ENCODE measurements around the gene TMEM207. TPM values are rescaled to one million over a fixed set of nuclear protein-coding genes. Genes with fewer than 3 reads are reported as not detected.

Gene TMEM207
- total and polyA plus RNA-seq, 3 experiments from 2014 or later = not detected

- ChIA-PET CTCF (no interaction called here), POLR2A (no interaction called here)
- Histone ChIP-seq H3K4me1 (ENCODE audit: insufficient read depth, low read length) (no peaks in the 10 kb centered on the region), H3K36me3 (ENCODE audit: insufficient read depth, low read length) (no peaks in the 10 kb centered on the region), H3K9me3 (ENCODE audit: low read length) (no peaks in the 10 kb centered on the region), H3K27ac (ENCODE audit: low read depth, low read length) (no peak overlapping the region), H3K4me3 (ENCODE audit: low read length) (no peak overlapping the region), H3K27me3 (ENCODE audit: insufficient read depth, low read length, poor library complexity, severe bottlenecking) (no peaks in the 10 kb centered on the region)
- Mint-ChIP-seq H3K4me1 (peaks cover 4 to 11% (median 11%) of the 10 kb centered on the region in 3 donors), H3K27me3 (peaks cover 0 to 4% of the 10 kb centered on the region in 2 donors), H3K9me3 (no peaks in the 10 kb centered on the region), H3K36me3 (no peaks in the 10 kb centered on the region), H3K27ac (no peak overlapping the region), H3K4me3 (no peak overlapping the region)
- no peak for DNase-seq
Observed at GRCh38 chr3:190426806-190427507, 22.7 kb downstream of the TMEM207 start.

GRCh38 chr3:190425833-190426232 is 23.9 kb downstream of the TMEM207 start:
- Mint-ChIP-seq H3K4me3 (no peak overlapping the region), H3K36me3 (no peaks in the 10 kb centered on the region), H3K4me1 (peaks cover 4 to 11% (median 11%) of the 10 kb centered on the region in 3 donors), H3K27ac (no peak overlapping the region), H3K27me3 (no peaks in the 10 kb centered on the region), H3K9me3 (no peaks in the 10 kb centered on the region)
- CTCF ChIA-PET = no interaction called here
- Histone ChIP-seq H3K36me3 (ENCODE audit: insufficient read depth, low read length) (no peaks in the 10 kb centered on the region), H3K27ac (ENCODE audit: low read depth, low read length) (no peak overlapping the region), H3K9me3 (ENCODE audit: low read length) (no peaks in the 10 kb centered on the region), H3K4me1 (ENCODE audit: insufficient read depth, low read length) (no peaks in the 10 kb centered on the region), H3K27me3 (ENCODE audit: insufficient read depth, low read length, poor library complexity, severe bottlenecking) (no peaks in the 10 kb centered on the region), H3K4me3 (ENCODE audit: low read length) (no peak overlapping the region)
- no peak for DNase-seq
- POLR2A ChIA-PET = no interaction called here

- Histone ChIP-seq H3K27ac (ENCODE audit: low read depth, low read length) (no peak overlapping the region), H3K9me3 (ENCODE audit: low read length) (no peaks in the 10 kb centered on the region), H3K36me3 (ENCODE audit: insufficient read depth, low read length) (no peaks in the 10 kb centered on the region), H3K27me3 (ENCODE audit: insufficient read depth, low read length, poor library complexity, severe bottlenecking) (no peaks in the 10 kb centered on the region), H3K4me1 (ENCODE audit: insufficient read depth, low read length) (no peaks in the 10 kb centered on the region), H3K4me3 (ENCODE audit: low read length) (no peak overlapping the region)
- ChIA-PET CTCF (interaction anchor here (0.6 to 1.3 kb wide), 3 partner anchors 11 to 41 kb away, joined by 3 to 8 read pairs (median 3); no protein-coding TSS in a partner anchor), POLR2A (no interaction called here)
- no peaks in the 10 kb centered on the region for H3K9me3 Mint-ChIP-seq
- no peaks in the 10 kb centered on the region for H3K36me3 Mint-ChIP-seq
- peaks cover 4 to 11% (median 11%) of the 10 kb centered on the region in 3 donors for H3K4me1 Mint-ChIP-seq
- H3K27ac Mint-ChIP-seq = peak overlapping the region in 7 of 8 donors; percentile 12 to 80 (median 69)
- no peaks in the 10 kb centered on the region for H3K27me3 Mint-ChIP-seq
- H3K4me3 Mint-ChIP-seq = peak overlapping the region in 6 of 7 donors; percentile 59 to 88 (median 65)
- peak in 3 of 5 donors; percentile 4 to 44 (median 25) for DNase-seq
Observed at GRCh38 chr3:190424478-190425439, 24.9 kb downstream of the TMEM207 start.

DNA sequence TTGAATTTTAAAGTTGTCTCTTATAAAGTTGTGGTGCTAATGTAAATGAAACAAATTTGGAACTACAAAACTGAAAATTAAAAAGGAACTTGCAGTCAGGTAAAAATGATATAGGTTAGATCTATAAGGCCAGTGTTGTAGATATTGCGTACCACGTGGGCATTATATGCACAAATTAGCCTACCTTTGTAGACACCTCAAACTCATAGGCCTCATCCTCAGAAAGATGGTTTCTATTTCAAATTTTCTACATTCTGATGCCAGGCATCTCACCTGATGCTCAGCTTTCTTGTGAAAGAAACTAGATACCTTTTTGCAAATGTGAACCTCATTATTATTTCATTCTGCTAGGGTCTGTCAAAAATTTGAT is 25.6 kb downstream of the TMEM207 start:
- no peak for DNase-seq
- Histone ChIP-seq H3K27ac (ENCODE audit: low read depth, low read length) (no peak overlapping the region), H3K36me3 (ENCODE audit: insufficient read depth, low read length) (no peaks in the 10 kb centered on the region), H3K4me3 (ENCODE audit: low read length) (no peak overlapping the region), H3K4me1 (ENCODE audit: insufficient read depth, low read length) (no peaks in the 10 kb centered on the region), H3K27me3 (ENCODE audit: insufficient read depth, low read length, poor library complexity, severe bottlenecking) (no peaks in the 10 kb centered on the region), H3K9me3 (ENCODE audit: low read length) (no peaks in the 10 kb centered on the region)
- no peaks in the 10 kb centered on the region for H3K9me3 Mint-ChIP-seq
- H3K36me3 Mint-ChIP-seq = no peaks in the 10 kb centered on the region
- POLR2A ChIA-PET = no interaction called here
- peaks cover 4 to 11% (median 11%) of the 10 kb centered on the region in 3 donors for H3K4me1 Mint-ChIP-seq
- peak overlapping the region in 1 of 8 donors; percentile 18 for H3K27ac Mint-ChIP-seq
- CTCF ChIA-PET = interaction anchor here (1.1 to 1.3 kb wide), 2 partner anchors 10 to 13 kb away, joined by 3 to 8 read pairs; no protein-coding TSS in a partner anchor
- H3K27me3 Mint-ChIP-seq = no peaks in the 10 kb centered on the region
- H3K4me3 Mint-ChIP-seq = no peak overlapping the region

DNA sequence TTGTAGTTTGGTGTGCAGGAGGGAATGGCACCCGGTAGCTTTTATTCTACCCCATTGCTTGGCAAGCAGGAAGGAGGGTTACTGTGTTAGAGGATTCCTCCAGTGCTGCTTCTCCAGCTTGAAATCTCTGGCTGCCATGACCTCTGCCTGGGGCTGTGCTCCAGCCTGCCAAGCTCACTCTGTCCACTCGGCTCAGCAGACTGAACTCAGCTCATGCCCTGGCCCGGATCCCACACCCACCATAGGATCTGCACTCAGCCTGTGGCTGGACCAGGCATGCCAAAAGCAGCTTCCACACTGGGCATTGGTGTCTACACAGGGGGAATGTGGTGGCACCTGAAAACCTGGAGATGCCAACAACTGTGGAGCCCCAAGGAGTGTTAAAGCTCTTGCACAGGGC is 35.4 kb downstream of the TMEM207 start:
- POLR2A ChIA-PET = no interaction called here
- no peak overlapping the region for H3K27ac Mint-ChIP-seq
- no peak for DNase-seq
- CTCF ChIA-PET = interaction anchor here (2.1 kb wide), 1 partner anchor 10 kb away, joined by 8 read pairs; no protein-coding TSS in a partner anchor
- peaks cover 0 to 2% (median 0%) of the 10 kb centered on the region in 5 donors for H3K9me3 Mint-ChIP-seq
- no peaks in the 10 kb centered on the region for H3K4me1 Mint-ChIP-seq
- H3K36me3 Mint-ChIP-seq = no peaks in the 10 kb centered on the region
- H3K4me1 ChIP-seq (ENCODE audit: insufficient read depth, low read length) = no peaks in the 10 kb centered on the region
- H3K36me3 ChIP-seq (ENCODE audit: insufficient read depth, low read length) = no peaks in the 10 kb centered on the region
- H3K9me3 ChIP-seq (ENCODE audit: low read length) = no peaks in the 10 kb centered on the region
- peaks cover 0 to 9% of the 10 kb centered on the region in 2 donors for H3K27me3 Mint-ChIP-seq
- H3K27me3 ChIP-seq (ENCODE audit: insufficient read depth, low read length, poor library complexity, severe bottlenecking) = no peaks in the 10 kb centered on the region
- no peak overlapping the region for H3K4me3 ChIP-seq (ENCODE audit: low read length)
- H3K4me3 Mint-ChIP-seq = no peak overlapping the region
- H3K27ac ChIP-seq (ENCODE audit: low read depth, low read length) = no peak overlapping the region

DNA sequence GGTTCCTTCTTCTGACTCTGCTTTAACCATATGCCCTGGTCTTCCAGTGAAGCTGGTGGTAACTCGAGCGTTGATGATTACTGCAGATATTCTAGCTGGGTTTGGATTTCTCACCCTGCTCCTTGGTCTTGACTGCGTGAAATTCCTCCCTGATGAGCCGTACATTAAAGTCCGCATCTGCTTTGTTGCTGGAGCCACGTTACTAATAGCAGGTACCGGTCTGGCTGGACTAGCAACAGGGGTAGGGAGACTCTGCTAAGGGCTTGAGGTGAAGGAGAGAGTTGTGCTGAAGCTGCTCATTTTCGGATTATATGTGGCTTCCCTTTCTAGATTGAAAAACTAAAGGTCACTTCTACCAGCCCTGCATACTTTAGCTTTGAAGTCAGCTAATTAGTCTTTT is 45.0 kb downstream of the TMEM207 start:
- peaks cover 0 to 2% of the 10 kb centered on the region in 2 donors for H3K27me3 Mint-ChIP-seq
- H3K9me3 ChIP-seq (ENCODE audit: low read length) = no peaks in the 10 kb centered on the region
- H3K9me3 Mint-ChIP-seq = no peaks in the 10 kb centered on the region
- no peak overlapping the region for H3K4me3 Mint-ChIP-seq
- DNase-seq = no peak
- H3K27ac Mint-ChIP-seq = no peak overlapping the region
- H3K4me1 ChIP-seq (ENCODE audit: insufficient read depth, low read length) = no peaks in the 10 kb centered on the region
- no peaks in the 10 kb centered on the region for H3K27me3 ChIP-seq (ENCODE audit: insufficient read depth, low read length, poor library complexity, severe bottlenecking)
- H3K4me1 Mint-ChIP-seq = no peaks in the 10 kb centered on the region
- CTCF ChIA-PET = no interaction called here
- no peak overlapping the region for H3K27ac ChIP-seq (ENCODE audit: low read depth, low read length)
- H3K36me3 ChIP-seq (ENCODE audit: insufficient read depth, low read length) = no peaks in the 10 kb centered on the region
- no peak overlapping the region for H3K4me3 ChIP-seq (ENCODE audit: low read length)
- POLR2A ChIA-PET = no interaction called here
- H3K36me3 Mint-ChIP-seq = no peaks in the 10 kb centered on the region

DNA sequence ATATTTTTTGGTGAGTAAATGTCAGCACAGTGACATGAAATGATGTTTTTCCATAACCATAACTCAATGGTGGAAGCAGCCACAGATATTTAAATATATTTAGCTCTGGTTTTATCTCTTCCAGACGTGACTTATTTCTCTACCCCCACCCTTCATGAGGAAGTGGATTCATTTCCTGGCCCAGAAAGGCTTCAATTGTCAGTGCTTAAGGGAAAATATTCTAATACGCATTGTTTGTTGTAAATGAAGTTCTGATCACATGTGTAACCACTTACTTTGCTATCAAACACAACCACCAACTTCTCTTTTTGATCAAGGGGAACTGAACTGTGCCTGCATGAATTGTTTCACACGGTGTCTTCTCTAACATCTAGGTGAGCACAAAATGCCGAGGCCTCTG is 47.7 kb downstream of the TMEM207 start:
- no peaks in the 10 kb centered on the region for H3K36me3 Mint-ChIP-seq

GRCh38 chr3:190399677-190400076 is 50.0 kb downstream of the TMEM207 start:
- H3K27me3 ChIP-seq (ENCODE audit: insufficient read depth, low read length, poor library complexity, severe bottlenecking) = no peaks in the 10 kb centered on the region

More for the DNA sequence above, 47.7 kb downstream of the TMEM207 start:
- H3K9me3 Mint-ChIP-seq = no peaks in the 10 kb centered on the region
- Histone ChIP-seq H3K36me3 (ENCODE audit: insufficient read depth, low read length) (no peaks in the 10 kb centered on the region), H3K4me3 (ENCODE audit: low read length) (no peak overlapping the region), H3K27ac (ENCODE audit: low read depth, low read length) (no peak overlapping the region), H3K27me3 (ENCODE audit: insufficient read depth, low read length, poor library complexity, severe bottlenecking) (no peaks in the 10 kb centered on the region), H3K9me3 (ENCODE audit: low read length) (no peaks in the 10 kb centered on the region), H3K4me1 (ENCODE audit: insufficient read depth, low read length) (no peaks in the 10 kb centered on the region)
- no peak for DNase-seq
- H3K4me3 Mint-ChIP-seq = no peak overlapping the region
- H3K4me1 Mint-ChIP-seq = no peaks in the 10 kb centered on the region
- ChIA-PET POLR2A (no interaction called here), CTCF (no interaction called here)
- peaks cover 0 to 2% of the 10 kb centered on the region in 2 donors for H3K27me3 Mint-ChIP-seq
- H3K27ac Mint-ChIP-seq = no peak overlapping the region

More at GRCh38 chr3:190399677-190400076, 50.0 kb downstream of the TMEM207 start:
- Histone ChIP-seq H3K4me1 (ENCODE audit: insufficient read depth, low read length) (no peaks in the 10 kb centered on the region), H3K36me3 (ENCODE audit: insufficient read depth, low read length) (no peaks in the 10 kb centered on the region), H3K27ac (ENCODE audit: low read depth, low read length) (no peak overlapping the region), H3K9me3 (ENCODE audit: low read length) (no peaks in the 10 kb centered on the region), H3K4me3 (ENCODE audit: low read length) (no peak overlapping the region)
- ChIA-PET POLR2A (no interaction called here), CTCF (no interaction called here)
- H3K4me1 Mint-ChIP-seq = no peaks in the 10 kb centered on the region
- H3K4me3 Mint-ChIP-seq = no peak overlapping the region
- DNase-seq = no peak
- H3K27me3 Mint-ChIP-seq = peaks cover 0 to 2% of the 10 kb centered on the region in 2 donors
- H3K36me3 Mint-ChIP-seq = no peaks in the 10 kb centered on the region
- H3K9me3 Mint-ChIP-seq = no peaks in the 10 kb centered on the region
- no peak overlapping the region for H3K27ac Mint-ChIP-seq
